NCI-H82 treated with DMSO at 0.1 percent for 48 hours (cell line): ENCODE measurements around the gene PFKL.
"Not testable (repeated sequence)": the region's sequence is repeated elsewhere in the genome, so short reads cannot be mapped to it uniquely, and the experiment has no call there.

Experiments used
- DNase-seq: peaks from one replicate; lab custom pipeline; 2025; ENCODE audit not compliant: unreplicated experiment; lab: John Stamatoyannopoulos, UW

Gene PFKL

GRCh38 chr21:44341726-44342458 lies 42.0 kb downstream of the PFKL start:
- DNase-seq, result not testable (repeated sequence)

GRCh38 chr21:44342981-44343380 lies 43.1 kb downstream of the PFKL start:
- not testable (repeated sequence) for DNase-seq

- no peak for DNase-seq
Measured at GRCh38 chr21:44344541-44345183, 44.8 kb downstream of the PFKL start.

GRCh38 chr21:44345495-44345894 lies 45.6 kb downstream of the PFKL start:
- DNase-seq, result no peak

GRCh38 chr21:44347911-44348451 lies 48.1 kb downstream of the PFKL start:
- no peak for DNase-seq

- DNase-seq, result no peak
Measured at GRCh38 chr21:44348861-44349260, 49.0 kb downstream of the PFKL start.

GRCh38 chr21:44349416-44349846 lies 49.6 kb downstream of the PFKL start:
- DNase-seq, result no peak

- DNase-seq, result no peak
Measured at GRCh38 chr21:44349847-44350772, 50.3 kb downstream of the PFKL start.

GRCh38 chr21:44350773-44351481 lies 51.1 kb downstream of the PFKL start:
- DNase-seq, result no peak

- DNase-seq, result no peak
Measured at GRCh38 chr21:44351535-44352252, 51.8 kb downstream of the PFKL start.

GRCh38 chr21:44352253-44352860 lies 52.5 kb downstream of the PFKL start:
- DNase-seq, result no peak

- no peak for DNase-seq
Measured at GRCh38 chr21:44353191-44353970, 53.5 kb downstream of the PFKL start, which contains the start of gene TRPM2. TSS of gene TRPM2 (plus strand) at chr21:44353621. CDS start at chr21:44353701, 80 bp downstream.

GRCh38 chr21:44354001-44354405 lies 54.1 kb downstream of the PFKL start:
- DNase-seq, result no peak

- DNase-seq, result no peak
Measured at GRCh38 chr21:44354775-44355771, 55.2 kb downstream of the PFKL start.

- DNase-seq, result no peak
Measured at GRCh38 chr21:44356160-44356559, 56.3 kb downstream of the PFKL start.

- no peak for DNase-seq
Measured at GRCh38 chr21:44356636-44357035, 56.8 kb downstream of the PFKL start.

GRCh38 chr21:44357064-44357837 lies 57.4 kb downstream of the PFKL start:
- DNase-seq, result no peak
